Measurements from ENCODE around the gene ARHGAP22. TPM values are rescaled to one million over a fixed set of nuclear protein-coding genes. Genes with fewer than 3 reads are reported as not detected.

Gene ARHGAP22
- total RNA-seq, 1 donor from 2014 or later = 1.9 TPM

DNA sequence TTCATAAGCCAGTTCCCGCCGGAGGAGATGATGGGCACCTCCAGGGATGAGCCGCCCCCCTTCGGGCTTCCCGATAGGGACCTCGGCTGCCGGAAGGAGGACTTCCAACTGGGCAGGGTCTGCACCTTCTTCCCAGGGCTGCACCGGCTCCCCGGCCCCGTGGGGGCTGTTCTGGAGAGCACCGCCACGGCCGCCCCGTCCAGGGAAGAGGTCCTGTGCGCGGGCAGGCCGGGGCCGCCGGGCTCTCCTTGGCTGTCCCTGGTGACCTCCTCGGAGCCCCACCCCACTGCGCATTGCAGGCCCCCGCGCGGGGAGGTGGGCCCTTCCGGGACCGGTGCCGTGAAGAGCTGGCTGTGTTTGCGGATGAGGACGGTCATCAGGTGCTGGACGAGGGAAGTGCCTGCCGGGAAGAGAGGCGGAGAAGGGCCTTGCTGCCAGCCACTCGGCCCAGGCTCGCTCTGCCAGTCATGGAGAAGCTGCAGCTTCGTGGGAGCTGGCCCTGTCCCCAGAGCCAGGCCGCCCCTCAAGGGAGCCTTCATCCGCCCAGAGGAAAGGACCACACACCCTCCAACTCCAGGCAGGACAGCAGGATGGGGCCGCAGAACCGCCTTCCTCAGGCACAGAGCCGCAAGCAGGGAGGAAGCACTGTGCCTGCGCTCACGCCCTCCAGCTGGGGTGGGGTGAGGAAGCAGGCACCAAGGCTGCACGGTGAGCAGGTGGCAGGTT, 154.0 kb downstream of the ARHGAP22 start:
- Mint-ChIP-seq H3K27me3 (ENCODE audit: unreplicated experiment) (peaks cover 10% of the 10 kb centered on the region), H3K4me1 (ENCODE audit: unreplicated experiment) (peaks cover 3% of the 10 kb centered on the region), H3K4me3 (ENCODE audit: unreplicated experiment) (no peak overlapping the region), H3K9me3 (ENCODE audit: unreplicated experiment) (no peaks in the 10 kb centered on the region), H3K36me3 (ENCODE audit: low read depth, unreplicated experiment) (peaks cover 6% of the 10 kb centered on the region), H3K27ac (ENCODE audit: unreplicated experiment) (no peak overlapping the region)
- TF ChIP-seq, protein P1, sequence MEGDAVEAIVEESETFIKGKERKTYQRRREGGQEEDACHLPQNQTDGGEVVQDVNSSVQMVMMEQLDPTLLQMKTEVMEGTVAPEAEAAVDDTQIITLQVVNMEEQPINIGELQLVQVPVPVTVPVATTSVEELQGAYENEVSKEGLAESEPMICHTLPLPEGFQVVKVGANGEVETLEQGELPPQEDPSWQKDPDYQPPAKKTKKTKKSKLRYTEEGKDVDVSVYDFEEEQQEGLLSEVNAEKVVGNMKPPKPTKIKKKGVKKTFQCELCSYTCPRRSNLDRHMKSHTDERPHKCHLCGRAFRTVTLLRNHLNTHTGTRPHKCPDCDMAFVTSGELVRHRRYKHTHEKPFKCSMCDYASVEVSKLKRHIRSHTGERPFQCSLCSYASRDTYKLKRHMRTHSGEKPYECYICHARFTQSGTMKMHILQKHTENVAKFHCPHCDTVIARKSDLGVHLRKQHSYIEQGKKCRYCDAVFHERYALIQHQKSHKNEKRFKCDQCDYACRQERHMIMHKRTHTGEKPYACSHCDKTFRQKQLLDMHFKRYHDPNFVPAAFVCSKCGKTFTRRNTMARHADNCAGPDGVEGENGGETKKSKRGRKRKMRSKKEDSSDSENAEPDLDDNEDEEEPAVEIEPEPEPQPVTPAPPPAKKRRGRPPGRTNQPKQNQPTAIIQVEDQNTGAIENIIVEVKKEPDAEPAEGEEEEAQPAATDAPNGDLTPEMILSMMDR (IDR thresholded peaks at IDR 0.05; ENCODE audit: unreplicated experiment) = no peak
- DNase-seq (ENCODE audit: low spot score) = no peak

DNA sequence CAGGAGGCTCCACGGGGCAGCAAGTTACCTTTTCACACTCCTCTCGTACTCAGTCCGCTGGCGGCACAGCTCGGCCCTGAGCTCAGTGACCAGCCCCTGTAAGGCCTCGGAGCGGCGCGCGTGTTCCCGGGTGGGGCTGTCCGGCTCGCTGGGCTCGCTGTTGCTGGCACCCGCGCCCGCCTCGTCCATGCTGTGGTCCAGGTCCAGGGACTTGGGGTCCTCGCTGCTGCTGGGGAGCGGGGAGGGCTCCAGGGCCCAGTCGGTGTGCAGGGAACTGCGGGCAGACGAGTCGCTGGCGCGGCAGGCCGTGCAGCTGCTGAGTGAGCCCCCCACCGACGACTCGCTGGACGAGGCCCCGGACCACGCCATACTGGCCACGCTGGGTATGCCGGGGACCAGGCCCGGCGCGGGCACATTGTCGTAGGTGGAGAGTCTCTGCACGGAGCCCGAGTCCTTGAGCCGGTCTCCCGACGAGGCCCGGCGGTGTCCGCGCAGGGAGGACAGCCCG, 154.6 kb downstream of the ARHGAP22 start:
- peaks cover 10% of the 10 kb centered on the region for H3K27me3 Mint-ChIP-seq (ENCODE audit: unreplicated experiment)
- no peak overlapping the region for H3K27ac Mint-ChIP-seq (ENCODE audit: unreplicated experiment)
- DNase-seq (ENCODE audit: low spot score) = no peak
- peaks cover 3% of the 10 kb centered on the region for H3K4me1 Mint-ChIP-seq (ENCODE audit: unreplicated experiment)
- H3K9me3 Mint-ChIP-seq (ENCODE audit: unreplicated experiment) = no peaks in the 10 kb centered on the region
- peaks cover 6% of the 10 kb centered on the region for H3K36me3 Mint-ChIP-seq (ENCODE audit: low read depth, unreplicated experiment)
- no peak overlapping the region for H3K4me3 Mint-ChIP-seq (ENCODE audit: unreplicated experiment)
- TF ChIP-seq, protein P1 (IDR thresholded peaks at IDR 0.05; ENCODE audit: unreplicated experiment) = no peak

DNA sequence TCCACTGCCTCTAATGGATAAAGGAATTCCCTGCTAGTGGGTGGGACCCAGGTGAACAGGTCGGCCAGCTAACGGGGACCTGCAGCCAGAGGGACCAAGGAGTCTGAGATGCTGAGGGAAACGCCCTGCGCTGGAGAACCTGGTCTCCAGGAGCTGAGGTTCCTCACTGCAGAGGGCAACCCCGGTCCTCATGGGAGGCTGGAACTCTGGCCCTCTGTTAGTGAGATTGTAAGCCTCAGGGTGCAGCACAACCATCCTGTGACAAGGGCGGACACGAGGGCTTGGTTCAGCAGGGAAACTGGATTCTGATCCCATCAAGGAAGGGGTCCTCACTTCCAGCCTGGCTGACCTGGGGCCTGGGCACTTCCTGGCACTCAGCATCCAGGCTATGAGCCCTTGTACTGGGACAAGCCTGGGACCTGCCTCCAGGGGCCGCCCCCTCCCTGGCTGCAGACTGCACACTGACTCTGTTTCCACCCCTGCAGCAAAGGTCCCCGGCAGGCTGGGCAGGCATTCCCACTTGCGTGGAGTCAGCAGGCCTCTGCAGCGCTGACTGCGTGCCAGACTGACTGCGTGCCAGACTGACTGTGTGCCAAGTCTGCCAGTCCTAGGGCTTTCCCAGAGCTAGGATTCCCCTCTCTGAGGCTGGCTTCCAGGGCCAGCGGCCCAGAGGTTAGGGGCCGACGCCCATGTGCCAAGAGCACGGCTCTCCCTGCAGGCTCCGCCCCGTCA, 155.2 kb downstream of the ARHGAP22 start:
- H3K36me3 Mint-ChIP-seq (ENCODE audit: low read depth, unreplicated experiment) = peaks cover 6% of the 10 kb centered on the region
- H3K9me3 Mint-ChIP-seq (ENCODE audit: unreplicated experiment) = no peaks in the 10 kb centered on the region
- H3K27ac Mint-ChIP-seq (ENCODE audit: unreplicated experiment) = no peak overlapping the region
- peaks cover 10% of the 10 kb centered on the region for H3K27me3 Mint-ChIP-seq (ENCODE audit: unreplicated experiment)
- peaks cover 8% of the 10 kb centered on the region for H3K4me1 Mint-ChIP-seq (ENCODE audit: unreplicated experiment)
- no peak overlapping the region for H3K4me3 Mint-ChIP-seq (ENCODE audit: unreplicated experiment)
- no peak for DNase-seq (ENCODE audit: low spot score)
- TF ChIP-seq, protein P1 (IDR thresholded peaks at IDR 0.05; ENCODE audit: unreplicated experiment) = no peak

DNA sequence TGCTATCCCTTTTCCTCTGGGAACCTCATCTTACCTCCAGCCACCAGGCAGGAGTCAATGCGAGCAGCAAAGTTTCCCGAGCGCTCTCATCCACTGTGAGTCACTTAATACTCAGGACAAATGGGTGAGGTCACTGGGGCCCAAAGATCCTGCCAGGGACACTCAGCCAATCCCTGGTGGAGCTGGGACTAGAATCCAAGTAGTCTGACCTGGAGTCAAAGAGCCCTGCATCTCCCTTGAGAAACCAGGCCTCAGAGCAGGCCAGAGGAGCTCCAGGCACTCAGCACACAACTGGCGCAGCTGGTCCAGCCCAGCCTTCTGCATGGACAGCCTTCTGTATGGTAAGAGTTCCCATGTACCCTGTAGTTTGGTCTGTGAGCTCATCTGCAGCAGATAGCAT, 156.1 kb downstream of the ARHGAP22 start:
- Mint-ChIP-seq H3K36me3 (ENCODE audit: low read depth, unreplicated experiment) (peaks cover 6% of the 10 kb centered on the region), H3K4me1 (ENCODE audit: unreplicated experiment) (peaks cover 11% of the 10 kb centered on the region), H3K9me3 (ENCODE audit: unreplicated experiment) (no peaks in the 10 kb centered on the region), H3K4me3 (ENCODE audit: unreplicated experiment) (no peak overlapping the region), H3K27ac (ENCODE audit: unreplicated experiment) (no peak overlapping the region), H3K27me3 (ENCODE audit: unreplicated experiment) (peaks cover 10% of the 10 kb centered on the region)
- TF ChIP-seq, protein P1 (IDR thresholded peaks at IDR 0.05; ENCODE audit: unreplicated experiment) = no peak
- DNase-seq (ENCODE audit: low spot score) = no peak
